ENCODE results near the gene SAMD15.
A peak's percentile ranks its signal among the peaks of the same experiment; 100 is the strongest.
"Not testable (repeated sequence)": the region's sequence is repeated elsewhere in the genome, so short reads cannot be mapped to it uniquely, and the experiment has no call there.

SAMD15 gene

DNA sequence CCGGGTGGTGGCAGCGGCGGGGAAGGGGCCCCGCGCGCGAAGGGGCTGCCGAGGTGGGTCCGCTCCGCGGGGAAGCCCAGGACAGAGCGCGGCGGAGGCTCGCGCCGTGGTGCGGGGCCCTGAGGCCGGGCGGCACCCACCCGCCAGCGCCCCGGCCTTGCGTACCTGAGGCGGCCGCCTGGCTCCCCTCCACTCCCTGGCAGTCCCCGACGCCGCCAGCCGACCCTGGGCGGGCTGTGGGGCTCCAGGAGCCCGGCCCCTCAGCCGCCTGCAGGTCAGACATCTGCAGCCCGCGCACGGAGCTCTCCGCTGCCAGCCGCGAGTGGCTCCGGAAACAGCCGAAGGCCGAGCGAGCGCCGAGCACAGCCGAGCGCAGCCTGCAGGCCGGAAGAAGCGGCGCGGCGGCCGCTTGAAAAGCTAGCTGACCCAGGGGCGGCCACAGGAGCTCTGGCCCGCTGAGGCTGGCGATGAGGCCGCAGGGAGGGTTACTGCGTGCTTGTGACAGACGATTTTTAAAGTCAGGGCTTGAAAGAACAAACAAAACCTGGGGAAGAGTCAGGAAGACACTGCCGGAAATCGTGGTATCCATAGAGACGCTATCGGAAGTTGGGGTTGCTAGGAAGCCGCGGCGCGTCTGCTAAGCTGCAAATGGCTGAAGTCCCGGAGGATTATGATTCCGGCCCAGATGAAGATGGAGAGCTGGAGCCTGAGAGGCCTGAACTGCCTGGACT lies at the start of gene SAMD15, which contains the start of gene TMED8:
Gene SAMD15, plus strand, starts transcription at position 609 of the 731 bp plus-strand sequence. Its CDS starts 40 bp downstream, at position 649.
Gene TMED8, minus strand, starts transcription at position 324 of the 731 bp plus-strand sequence. Its CDS starts 41 bp downstream, at position 283.
- Histone ChIP-seq H3K27me3 (replicated peaks; ENCODE audit: insufficient read depth, low read length) (no peaks in the 10 kb centered on the region), H3F3A (ENCODE audit: insufficient read depth, low read length) (no peaks in the 10 kb centered on the region), H3K9me3 (replicated peaks; ENCODE audit: insufficient read depth, low read length) (no peaks in the 10 kb centered on the region), H3K9me2 (replicated peaks; ENCODE audit: insufficient read depth, low read length) (no peaks in the 10 kb centered on the region), H3K4me1 (ENCODE audit: low read length) (0 out of 2 replicates have a peak, but pooled peaks cover 3% of the 10 kb centered on the region), H3K9ac (ENCODE audit: low read length) (peak within 1 kb of the TSS; percentile 76), H4K20me1 (ENCODE audit: insufficient read depth, low read length) (no peaks in the 10 kb centered on the region), H3K79me2 (ENCODE audit: low read length) (peaks cover 10% of the 10 kb centered on the region; the same call in 1 of the 2 replicates), H3K27ac (ENCODE audit: low read length) (peak within 1 kb of the TSS; percentile 63), H3K4me2 (ENCODE audit: low read depth, low read length) (peak within 1 kb of the TSS; percentile 86), H3K36me3 (replicated peaks; ENCODE audit: insufficient read depth, low read length) (no peaks in the 10 kb centered on the region), H3K4me3 (ENCODE audit: low read length) (peak within 1 kb of the TSS; percentile 79), H2AFZ (ENCODE audit: low read length) (peak within 1 kb of the TSS; percentile 78)
- TF ChIP-seq EZH2 (optimal IDR thresholded peaks at IDR 0.05; ENCODE audit: low read depth, low read length), result no peak
- TF ChIP-seq, protein P1, sequence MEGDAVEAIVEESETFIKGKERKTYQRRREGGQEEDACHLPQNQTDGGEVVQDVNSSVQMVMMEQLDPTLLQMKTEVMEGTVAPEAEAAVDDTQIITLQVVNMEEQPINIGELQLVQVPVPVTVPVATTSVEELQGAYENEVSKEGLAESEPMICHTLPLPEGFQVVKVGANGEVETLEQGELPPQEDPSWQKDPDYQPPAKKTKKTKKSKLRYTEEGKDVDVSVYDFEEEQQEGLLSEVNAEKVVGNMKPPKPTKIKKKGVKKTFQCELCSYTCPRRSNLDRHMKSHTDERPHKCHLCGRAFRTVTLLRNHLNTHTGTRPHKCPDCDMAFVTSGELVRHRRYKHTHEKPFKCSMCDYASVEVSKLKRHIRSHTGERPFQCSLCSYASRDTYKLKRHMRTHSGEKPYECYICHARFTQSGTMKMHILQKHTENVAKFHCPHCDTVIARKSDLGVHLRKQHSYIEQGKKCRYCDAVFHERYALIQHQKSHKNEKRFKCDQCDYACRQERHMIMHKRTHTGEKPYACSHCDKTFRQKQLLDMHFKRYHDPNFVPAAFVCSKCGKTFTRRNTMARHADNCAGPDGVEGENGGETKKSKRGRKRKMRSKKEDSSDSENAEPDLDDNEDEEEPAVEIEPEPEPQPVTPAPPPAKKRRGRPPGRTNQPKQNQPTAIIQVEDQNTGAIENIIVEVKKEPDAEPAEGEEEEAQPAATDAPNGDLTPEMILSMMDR (IDR thresholded peaks at IDR 0.05; ENCODE audit: low read length), result no peak
- TF ChIP-seq EZH2phosphoT487 (IDR thresholded peaks at IDR 0.05; ENCODE audit: low read length), result no peak
- peak; percentile 70 for DNase-seq

DNA sequence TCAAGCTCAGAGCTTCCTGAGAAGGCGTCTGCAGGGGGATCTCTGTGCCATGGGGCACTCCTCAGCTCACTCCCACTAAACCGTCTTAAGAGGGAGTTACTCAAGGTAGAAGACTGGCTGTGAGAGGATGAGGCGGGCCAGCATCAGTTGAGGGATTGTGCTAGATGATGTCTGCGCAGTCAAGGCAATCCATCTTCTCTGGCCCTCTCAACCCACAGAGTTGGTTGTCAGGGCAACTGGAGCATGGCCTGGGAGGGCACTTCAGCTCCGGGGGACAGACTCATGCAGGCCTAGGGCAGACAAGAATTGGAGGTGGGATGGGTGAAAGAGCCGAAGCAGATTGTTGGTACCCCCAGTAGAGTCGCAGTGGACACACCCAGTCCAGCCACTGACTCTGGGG lies 47.3 kb upstream of the SAMD15 start:
- TF ChIP-seq EZH2 (optimal IDR thresholded peaks at IDR 0.05; ENCODE audit: low read depth, low read length), result no peak
- TF ChIP-seq EZH2phosphoT487 (IDR thresholded peaks at IDR 0.05; ENCODE audit: low read length), result no peak
- TF ChIP-seq, protein P1 (IDR thresholded peaks at IDR 0.05; ENCODE audit: low read length), result no peak

GRCh38 chr14:77335576-77335975 lies 41.6 kb upstream of the SAMD15 start:
- H3K9me3 ChIP-seq (replicated peaks; ENCODE audit: insufficient read depth, low read length), result no peaks in the 10 kb centered on the region
- no peaks in the 10 kb centered on the region for H3K79me2 ChIP-seq (ENCODE audit: low read length)
- H2AFZ ChIP-seq (ENCODE audit: low read length), result no peak overlapping the region
- H3K9ac ChIP-seq (ENCODE audit: low read length), result no peak overlapping the region
- H4K20me1 ChIP-seq (ENCODE audit: insufficient read depth, low read length), result no peaks in the 10 kb centered on the region
- DNase-seq, result no peak
- H3K27me3 ChIP-seq (replicated peaks; ENCODE audit: insufficient read depth, low read length), result no peaks in the 10 kb centered on the region
- no peak overlapping the region for H3K27ac ChIP-seq (ENCODE audit: low read length)
- H3K36me3 ChIP-seq (replicated peaks; ENCODE audit: insufficient read depth, low read length), result no peaks in the 10 kb centered on the region
- H3K4me3 ChIP-seq (ENCODE audit: low read length), result no peak overlapping the region
- TF ChIP-seq, protein P1 (IDR thresholded peaks at IDR 0.05; ENCODE audit: low read length), result no peak
- TF ChIP-seq EZH2 (optimal IDR thresholded peaks at IDR 0.05; ENCODE audit: low read depth, low read length) (no peak), EZH2phosphoT487 (IDR thresholded peaks at IDR 0.05; ENCODE audit: low read length) (no peak)
- no peaks in the 10 kb centered on the region for H3K4me1 ChIP-seq (ENCODE audit: low read length)
- H3K9me2 ChIP-seq (replicated peaks; ENCODE audit: insufficient read depth, low read length), result no peaks in the 10 kb centered on the region
- H3F3A ChIP-seq (ENCODE audit: insufficient read depth, low read length), result no peaks in the 10 kb centered on the region
- no peak overlapping the region for H3K4me2 ChIP-seq (ENCODE audit: low read depth, low read length)

More for the DNA sequence above, 47.3 kb upstream of the SAMD15 start:
- Histone ChIP-seq H3K4me2 (ENCODE audit: low read depth, low read length) (no peak overlapping the region), H3K27ac (ENCODE audit: low read length) (no peak overlapping the region), H3K79me2 (ENCODE audit: low read length) (no peaks in the 10 kb centered on the region), H2AFZ (ENCODE audit: low read length) (no peak overlapping the region), H3K36me3 (replicated peaks; ENCODE audit: insufficient read depth, low read length) (no peaks in the 10 kb centered on the region), H3K27me3 (replicated peaks; ENCODE audit: insufficient read depth, low read length) (no peaks in the 10 kb centered on the region), H3K9me2 (replicated peaks; ENCODE audit: insufficient read depth, low read length) (no peaks in the 10 kb centered on the region), H4K20me1 (ENCODE audit: insufficient read depth, low read length) (no peaks in the 10 kb centered on the region), H3K9ac (ENCODE audit: low read length) (no peak overlapping the region), H3K4me1 (ENCODE audit: low read length) (no peaks in the 10 kb centered on the region), H3K9me3 (replicated peaks; ENCODE audit: insufficient read depth, low read length) (no peaks in the 10 kb centered on the region), H3K4me3 (ENCODE audit: low read length) (no peak overlapping the region), H3F3A (ENCODE audit: insufficient read depth, low read length) (no peaks in the 10 kb centered on the region)
- no peak for DNase-seq

DNA sequence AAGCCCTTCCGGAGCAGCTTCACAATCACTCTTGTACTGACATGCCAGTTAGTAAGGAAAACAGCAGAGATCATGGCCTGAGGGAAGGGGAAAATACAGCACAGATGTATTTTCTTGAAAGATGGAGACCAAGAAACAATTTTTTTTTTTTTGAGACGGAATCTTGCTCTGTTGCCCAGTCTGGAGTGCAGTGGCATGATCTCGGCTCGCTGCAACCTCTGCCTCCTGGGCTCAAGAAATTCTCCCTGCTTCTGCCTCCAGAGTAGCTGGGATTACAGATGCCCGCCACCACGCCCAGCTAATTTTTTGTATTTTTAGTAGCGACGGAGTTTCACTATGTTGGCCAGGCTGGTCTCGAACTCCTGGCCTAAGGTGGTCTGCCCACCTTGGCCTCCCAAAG lies 39.9 kb upstream of the SAMD15 start:
- H3K4me1 ChIP-seq (ENCODE audit: low read length); H3K79me2 ChIP-seq (ENCODE audit: low read length); H3K9me3 ChIP-seq (replicated peaks; ENCODE audit: insufficient read depth, low read length); H3K4me3 ChIP-seq (ENCODE audit: low read length); H3K27ac ChIP-seq (ENCODE audit: low read length); H2AFZ ChIP-seq (ENCODE audit: low read length); H3F3A ChIP-seq (ENCODE audit: insufficient read depth, low read length); H3K9me2 ChIP-seq (replicated peaks; ENCODE audit: insufficient read depth, low read length); H3K27me3 ChIP-seq (replicated peaks; ENCODE audit: insufficient read depth, low read length); DNase-seq; H3K9ac ChIP-seq (ENCODE audit: low read length); H4K20me1 ChIP-seq (ENCODE audit: insufficient read depth, low read length); H3K4me2 ChIP-seq (ENCODE audit: low read depth, low read length); H3K36me3 ChIP-seq (replicated peaks; ENCODE audit: insufficient read depth, low read length): not testable (repeated sequence)

Data from MM.1S (cell line).